GM19438 (cell line): ENCODE results near the gene RUNX3.
"Not testable (repeated sequence)": the region's sequence is repeated elsewhere in the genome, so short reads cannot be mapped to it uniquely, and the experiment has no call there.

Experiments used
- ATAC-seq: cut with Tn5 transposase; IDR thresholded peaks from one replicate; pipeline ENCODE4 v1.9.1; 2021; ENCODE audit warnings: low read depth; ENCODE audit not compliant: unreplicated experiment

RUNX3 gene

GRCh38 chr1:24891367-24891766 is 38.7 kb downstream of the RUNX3 start:
- not testable (repeated sequence) for ATAC-seq

- ATAC-seq, result no peak
These were observed 39.2 kb downstream of the RUNX3 start for GRCh38 chr1:24890887-24891286.

DNA sequence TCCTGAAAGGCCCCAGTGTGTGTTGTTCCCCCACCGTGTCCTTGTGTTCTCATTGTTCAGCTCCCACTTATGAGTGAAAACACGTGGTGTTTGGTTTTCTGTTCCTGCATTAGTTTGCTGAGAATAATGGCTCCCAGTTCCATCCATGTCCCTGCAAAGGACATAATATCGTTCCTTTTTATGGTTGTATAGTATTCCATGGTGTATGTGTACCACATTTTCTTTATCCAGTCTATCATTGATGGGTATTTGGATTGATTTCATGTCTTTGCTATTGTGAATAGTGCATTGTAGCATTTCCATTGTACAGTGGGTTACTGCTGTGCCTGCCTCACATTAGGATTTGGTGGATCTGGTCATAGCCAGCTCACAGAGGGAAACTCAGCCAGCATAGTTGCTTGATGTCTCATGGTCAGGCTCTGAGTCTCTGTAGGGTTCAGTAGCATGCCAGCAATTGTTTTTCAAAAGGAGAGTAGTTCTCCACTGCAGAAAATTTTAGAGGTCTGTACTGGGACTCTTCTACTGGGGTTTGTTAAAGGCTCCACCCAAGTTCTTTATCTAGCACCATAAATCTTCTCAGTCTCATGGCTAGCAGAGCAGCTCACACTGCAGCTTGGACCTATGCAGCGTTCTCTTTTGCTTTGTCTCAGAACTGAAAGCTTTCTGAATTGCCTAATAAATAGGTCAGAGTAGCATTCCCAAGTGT is 41.0 kb downstream of the RUNX3 start:
- no peak for ATAC-seq

- no peak for ATAC-seq
These were observed 41.8 kb downstream of the RUNX3 start for GRCh38 chr1:24888061-24888970.

DNA sequence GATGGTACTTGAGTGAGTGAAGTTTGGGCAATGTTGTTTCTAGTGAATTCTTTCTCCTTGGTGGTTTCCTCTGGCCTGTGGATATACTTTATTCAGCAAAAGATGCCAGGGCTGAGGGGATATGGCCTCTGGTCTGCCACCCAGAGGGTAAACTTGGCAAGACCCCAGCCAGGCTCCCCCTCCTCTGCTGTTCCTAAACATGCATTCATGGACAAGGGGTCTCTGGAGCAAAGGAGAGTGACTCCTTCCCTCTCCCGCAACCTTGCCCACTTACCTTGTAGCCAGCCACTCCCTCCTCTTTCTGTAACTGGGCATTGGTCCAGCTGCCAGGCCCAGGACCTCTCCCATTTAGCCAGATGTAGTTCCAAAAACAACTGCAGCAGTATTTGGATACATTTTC is 43.8 kb downstream of the RUNX3 start:
- ATAC-seq, result no peak

DNA sequence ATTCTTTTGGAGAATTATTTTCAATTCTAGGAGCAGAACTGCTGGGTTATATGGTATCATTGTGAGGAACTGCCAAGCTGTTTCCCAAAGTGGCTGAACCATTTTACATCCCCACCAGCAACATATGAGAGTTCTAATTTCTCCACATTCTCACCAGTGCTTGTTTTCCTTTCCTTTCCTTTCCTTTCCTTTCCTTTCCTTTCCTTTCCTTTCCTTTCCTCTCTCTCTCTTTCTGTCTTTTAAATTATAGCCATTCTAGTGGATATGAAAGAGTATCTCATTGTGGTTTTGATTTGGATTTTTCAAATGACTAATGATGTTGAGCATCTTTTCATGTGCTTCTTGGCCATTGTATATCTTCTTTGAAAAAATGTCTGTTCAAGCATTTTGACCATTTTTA is 45.3 kb downstream of the RUNX3 start:
- no peak for ATAC-seq

DNA sequence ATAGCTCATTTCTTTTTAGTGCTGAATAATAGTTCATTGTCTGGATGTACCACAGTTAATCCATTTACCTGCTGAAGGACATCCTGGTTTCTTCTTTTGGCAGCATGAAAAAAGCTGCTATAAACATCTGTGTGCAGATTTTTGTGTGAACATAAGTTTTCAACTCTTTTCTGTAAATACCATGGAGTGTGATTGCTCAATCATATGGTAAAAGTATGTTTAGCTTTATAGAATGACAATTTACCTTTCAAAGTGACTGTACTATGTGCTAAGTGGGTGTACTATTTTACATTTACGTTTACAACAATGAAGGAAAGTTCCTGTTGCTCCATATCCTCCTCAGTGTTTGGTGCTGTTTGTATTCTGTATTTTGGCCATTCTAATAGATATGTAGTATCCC is 49.0 kb downstream of the RUNX3 start:
- ATAC-seq, result no peak

- no peak for ATAC-seq
These were observed 51.0 kb downstream of the RUNX3 start for GRCh38 chr1:24878775-24879742.

DNA sequence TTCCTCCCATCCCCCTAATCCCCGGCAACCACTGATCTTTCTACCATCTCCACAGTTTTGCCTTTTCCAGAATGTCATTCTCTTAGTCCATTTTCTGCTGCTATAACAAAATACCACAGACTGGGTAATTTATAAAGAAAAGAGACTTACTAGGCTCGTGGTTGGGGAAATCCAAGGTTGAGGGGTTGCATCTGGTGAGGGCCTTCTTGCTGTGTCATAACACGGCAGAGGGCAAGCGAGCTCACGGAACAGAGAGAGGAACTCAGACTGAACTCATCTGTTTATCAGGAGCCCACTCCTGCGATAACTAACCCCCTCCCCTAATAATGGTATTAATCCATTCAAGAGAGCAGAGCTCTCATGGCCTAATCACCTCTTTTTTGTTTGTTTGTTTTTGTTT is 52.0 kb downstream of the RUNX3 start:
- no peak for ATAC-seq

- no peak for ATAC-seq
These were observed 54.0 kb downstream of the RUNX3 start for GRCh38 chr1:24875991-24876506.

DNA sequence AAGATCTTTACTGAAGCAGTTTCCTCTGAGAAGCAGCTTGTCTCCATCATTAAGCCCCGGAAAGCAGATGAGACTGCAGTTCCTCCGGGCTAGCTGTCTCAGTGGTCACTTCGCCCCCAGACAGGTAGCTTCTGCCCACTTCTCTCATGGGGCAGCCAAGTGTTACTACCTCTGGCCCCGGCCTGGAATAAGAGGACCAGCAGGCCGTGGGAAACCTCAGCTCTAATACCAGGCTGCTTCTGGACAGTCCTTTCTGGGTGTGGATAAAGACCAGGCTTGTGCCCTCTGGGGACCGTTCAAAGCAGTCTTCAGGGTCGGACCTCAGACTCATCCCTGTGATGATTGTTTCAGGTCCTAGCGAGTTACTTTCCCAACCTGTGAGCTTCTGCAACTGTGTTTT is 54.8 kb downstream of the RUNX3 start:
- ATAC-seq, result no peak

GRCh38 chr1:24874611-24875234 is 55.4 kb downstream of the RUNX3 start:
- no peak for ATAC-seq

DNA sequence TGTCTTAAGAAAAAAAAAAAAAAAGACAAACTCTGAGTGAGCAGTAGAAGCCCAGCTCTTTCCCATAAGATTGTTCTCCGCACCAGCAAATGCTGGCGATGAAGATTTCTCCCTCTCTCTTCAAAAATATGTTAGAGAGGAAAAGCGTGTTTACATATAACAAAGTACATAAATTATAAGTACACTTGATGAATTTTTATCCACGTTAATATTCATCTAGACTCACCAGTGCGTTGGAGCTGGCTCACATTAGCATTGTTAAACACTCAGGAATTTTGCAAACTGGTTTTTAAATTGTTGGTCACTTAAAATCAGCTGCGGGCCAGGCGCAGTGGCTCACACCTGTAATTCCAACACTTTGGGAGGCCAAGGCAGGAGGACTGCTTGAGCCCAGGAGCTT is 56.0 kb downstream of the RUNX3 start:
- ATAC-seq, result no peak

- ATAC-seq, result no peak
These were observed 56.9 kb downstream of the RUNX3 start for GRCh38 chr1:24873148-24873547.

GRCh38 chr1:24872061-24872850 is 57.8 kb downstream of the RUNX3 start:
- ATAC-seq, result no peak

DNA sequence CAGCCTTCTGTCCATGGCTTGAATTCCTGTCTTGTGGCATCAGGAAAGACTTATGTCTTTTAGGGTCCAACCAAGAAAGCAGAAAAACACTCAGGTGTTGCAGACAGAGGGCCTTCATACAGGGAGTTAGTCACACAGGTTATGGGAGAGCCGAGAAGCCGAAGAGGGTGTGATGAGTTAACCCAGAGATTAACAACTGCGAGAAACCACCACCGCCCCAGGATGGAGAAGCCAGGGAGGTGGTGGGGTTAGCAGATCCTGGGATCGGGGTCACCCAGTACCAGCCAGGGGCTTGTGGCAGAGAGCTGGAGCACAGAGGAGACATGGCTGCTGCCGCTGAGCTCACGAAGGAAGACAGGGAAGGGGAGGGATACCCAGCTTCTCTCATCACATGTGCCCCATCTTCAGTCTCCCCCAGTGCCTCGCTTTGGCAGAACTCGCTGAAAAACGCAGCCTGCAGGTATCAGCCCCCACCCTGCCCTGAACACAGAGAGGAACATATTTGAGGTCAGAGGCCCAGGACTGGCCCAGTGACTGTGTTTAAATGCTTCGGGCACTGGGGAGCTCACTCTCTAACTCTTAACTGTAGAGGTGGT is 58.7 kb downstream of the RUNX3 start:
- no peak for ATAC-seq

DNA sequence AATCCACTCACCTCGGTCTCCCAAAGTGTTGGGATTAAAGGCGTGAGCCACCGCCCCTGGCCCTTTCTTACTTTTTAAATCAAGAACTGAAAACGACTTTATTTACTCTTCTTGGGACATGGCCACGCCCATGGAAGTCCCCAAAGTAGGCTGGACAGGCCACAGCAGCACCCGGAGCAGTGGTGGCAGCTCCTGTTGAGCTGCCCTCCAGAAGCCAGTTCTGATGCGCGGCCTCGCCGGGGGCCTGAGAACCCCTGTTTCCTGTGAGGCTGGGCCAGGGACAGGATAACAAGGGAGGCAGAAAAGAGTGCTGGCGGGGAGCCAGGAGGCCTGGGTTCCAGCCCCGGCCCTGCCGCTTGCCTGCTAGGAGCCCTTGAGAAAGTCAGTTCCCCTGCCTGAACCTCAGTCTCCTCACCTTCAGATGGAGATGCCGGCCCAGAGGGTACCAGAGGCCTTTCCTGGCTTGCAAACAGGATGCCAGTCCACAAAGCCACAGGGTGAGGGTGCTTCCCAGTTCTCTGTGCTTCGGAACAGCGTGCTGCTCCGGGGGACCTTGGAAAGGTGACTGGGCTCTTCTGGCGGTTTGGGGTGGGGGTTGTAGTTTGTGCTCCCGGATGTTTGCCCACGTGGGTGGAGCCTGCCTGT is 59.4 kb downstream of the RUNX3 start:
- ATAC-seq, result no peak
